Measurements from ENCODE around the gene PNMA8B. TPM values are rescaled to one million over a fixed set of nuclear protein-coding genes. Genes with fewer than 3 reads are reported as not detected.

PNMA8B gene
- total RNA-seq, 6 experiments from 2014 or later, result 0.02 to 0.17 (median 0.07) TPM; not detected in 2

DNA sequence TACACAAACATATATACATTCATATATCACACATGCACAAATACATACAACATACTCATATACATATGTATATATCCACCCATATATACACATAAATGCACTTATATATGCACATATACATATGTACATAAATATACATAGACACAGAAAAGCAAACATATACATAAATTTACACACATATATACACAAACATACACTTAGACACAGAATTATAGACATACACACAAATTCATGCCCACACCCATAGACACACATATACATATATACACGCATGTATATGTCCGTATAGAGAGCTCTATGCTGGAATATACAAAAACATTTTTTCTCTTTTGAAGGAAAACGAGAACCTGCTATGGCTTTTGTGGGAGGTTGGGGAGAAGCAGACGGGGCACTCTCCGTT, 44.9 kb downstream of the PNMA8B start:
- no peak overlapping the region for H3K27ac Mint-ChIP-seq
- H3K9me3 Mint-ChIP-seq, result peaks cover 7% of the 10 kb centered on the region
- H3K4me3 Mint-ChIP-seq, result no peak overlapping the region
- H3K4me1 Mint-ChIP-seq (ENCODE audit: low read depth), result no peaks in the 10 kb centered on the region
- no peak for DNase-seq
- TF ChIP-seq, protein P1, sequence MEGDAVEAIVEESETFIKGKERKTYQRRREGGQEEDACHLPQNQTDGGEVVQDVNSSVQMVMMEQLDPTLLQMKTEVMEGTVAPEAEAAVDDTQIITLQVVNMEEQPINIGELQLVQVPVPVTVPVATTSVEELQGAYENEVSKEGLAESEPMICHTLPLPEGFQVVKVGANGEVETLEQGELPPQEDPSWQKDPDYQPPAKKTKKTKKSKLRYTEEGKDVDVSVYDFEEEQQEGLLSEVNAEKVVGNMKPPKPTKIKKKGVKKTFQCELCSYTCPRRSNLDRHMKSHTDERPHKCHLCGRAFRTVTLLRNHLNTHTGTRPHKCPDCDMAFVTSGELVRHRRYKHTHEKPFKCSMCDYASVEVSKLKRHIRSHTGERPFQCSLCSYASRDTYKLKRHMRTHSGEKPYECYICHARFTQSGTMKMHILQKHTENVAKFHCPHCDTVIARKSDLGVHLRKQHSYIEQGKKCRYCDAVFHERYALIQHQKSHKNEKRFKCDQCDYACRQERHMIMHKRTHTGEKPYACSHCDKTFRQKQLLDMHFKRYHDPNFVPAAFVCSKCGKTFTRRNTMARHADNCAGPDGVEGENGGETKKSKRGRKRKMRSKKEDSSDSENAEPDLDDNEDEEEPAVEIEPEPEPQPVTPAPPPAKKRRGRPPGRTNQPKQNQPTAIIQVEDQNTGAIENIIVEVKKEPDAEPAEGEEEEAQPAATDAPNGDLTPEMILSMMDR (IDR thresholded peaks at IDR 0.05), result no peak
- H3K27me3 Mint-ChIP-seq (ENCODE audit: insufficient read depth), result peaks cover 18% of the 10 kb centered on the region
- H3K36me3 Mint-ChIP-seq (ENCODE audit: low read depth), result peaks cover 8% of the 10 kb centered on the region

DNA sequence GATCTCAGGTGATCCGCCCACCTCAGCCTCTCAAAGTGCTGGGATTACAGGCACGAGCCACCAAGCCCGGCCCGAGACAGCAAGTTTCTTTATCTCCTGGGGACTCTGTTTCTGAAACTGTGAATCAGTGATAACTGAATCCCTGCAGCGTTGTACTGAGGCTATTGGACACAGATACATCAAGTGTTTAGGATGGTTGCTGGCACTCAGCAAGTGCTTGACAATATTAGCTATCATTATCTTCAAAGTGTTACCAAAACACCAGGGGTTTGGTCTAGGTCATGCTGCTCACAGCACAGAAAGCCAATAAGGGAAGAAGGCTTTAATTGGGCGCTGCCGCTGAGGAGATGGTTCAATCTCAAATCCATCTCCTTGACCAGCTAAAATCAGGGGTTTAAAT, 46.4 kb downstream of the PNMA8B start:
- no peak overlapping the region; the same call in 1 of the 2 replicates for H3K4me3 Mint-ChIP-seq
- peaks cover 7% of the 10 kb centered on the region for H3K9me3 Mint-ChIP-seq
- no peak for DNase-seq
- H3K27me3 Mint-ChIP-seq (ENCODE audit: insufficient read depth), result peaks cover 18% of the 10 kb centered on the region
- peaks cover 8% of the 10 kb centered on the region for H3K36me3 Mint-ChIP-seq (ENCODE audit: low read depth)
- no peaks in the 10 kb centered on the region for H3K4me1 Mint-ChIP-seq (ENCODE audit: low read depth)
- H3K27ac Mint-ChIP-seq, result no peak overlapping the region
- TF ChIP-seq, protein P1 (IDR thresholded peaks at IDR 0.05), result no peak

DNA sequence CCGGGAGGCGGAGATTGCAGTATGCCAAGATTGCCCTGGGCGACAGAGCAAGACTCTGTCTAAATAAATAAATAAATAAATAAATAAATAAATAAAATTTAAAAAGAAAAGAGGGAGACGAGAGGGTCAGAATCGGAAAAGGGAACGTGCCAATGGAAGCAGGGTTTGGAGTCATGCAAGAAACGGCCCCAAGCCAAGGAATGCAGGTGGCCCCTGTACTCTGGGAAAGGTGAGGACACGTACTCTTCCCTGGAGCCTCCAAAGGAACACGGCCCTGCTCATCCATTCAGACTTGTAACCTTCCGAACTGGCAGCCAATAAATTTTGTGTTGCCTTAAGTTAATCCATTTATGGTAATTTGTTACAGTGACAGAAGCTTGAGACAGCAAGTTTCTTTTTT, 47.1 kb downstream of the PNMA8B start:
- H3K9me3 Mint-ChIP-seq, result peaks cover 7% of the 10 kb centered on the region
- DNase-seq, result no peak
- TF ChIP-seq, protein P1 (IDR thresholded peaks at IDR 0.05), result no peak
- no peaks in the 10 kb centered on the region for H3K4me1 Mint-ChIP-seq (ENCODE audit: low read depth)
- H3K27me3 Mint-ChIP-seq (ENCODE audit: insufficient read depth), result peaks cover 16% of the 10 kb centered on the region
- H3K36me3 Mint-ChIP-seq (ENCODE audit: low read depth), result peaks cover 8% of the 10 kb centered on the region
- H3K4me3 Mint-ChIP-seq, result no peak overlapping the region
- H3K27ac Mint-ChIP-seq, result no peak overlapping the region

DNA sequence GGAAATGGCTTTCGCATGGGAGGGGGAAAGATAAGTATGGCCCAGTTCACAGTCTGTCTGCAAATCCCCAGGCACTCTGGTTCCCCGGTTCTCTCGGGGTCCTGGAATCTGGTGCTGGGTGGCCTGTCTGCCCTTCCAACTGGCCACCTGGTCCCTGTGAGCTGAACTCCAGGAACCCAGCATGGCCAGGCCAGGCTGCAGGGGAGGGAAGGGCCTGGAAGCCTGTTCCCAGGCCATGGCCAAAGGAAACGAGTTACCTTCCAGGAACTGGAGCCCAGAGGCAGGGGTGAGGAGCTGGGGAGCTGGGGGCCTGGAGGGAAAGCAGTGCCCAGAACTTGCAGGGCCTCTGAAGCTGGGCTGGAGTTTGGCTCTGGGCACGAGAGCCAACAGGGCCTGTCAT, 47.8 kb downstream of the PNMA8B start:
- H3K27ac Mint-ChIP-seq, result no peak overlapping the region
- H3K9me3 Mint-ChIP-seq, result peaks cover 7% of the 10 kb centered on the region
- TF ChIP-seq, protein P1 (IDR thresholded peaks at IDR 0.05), result no peak
- H3K4me3 Mint-ChIP-seq, result no peak overlapping the region
- H3K27me3 Mint-ChIP-seq (ENCODE audit: insufficient read depth), result peaks cover 13% of the 10 kb centered on the region
- H3K4me1 Mint-ChIP-seq (ENCODE audit: low read depth), result peaks cover 6% of the 10 kb centered on the region
- H3K36me3 Mint-ChIP-seq (ENCODE audit: low read depth), result peaks cover 8% of the 10 kb centered on the region
- no peak for DNase-seq

DNA sequence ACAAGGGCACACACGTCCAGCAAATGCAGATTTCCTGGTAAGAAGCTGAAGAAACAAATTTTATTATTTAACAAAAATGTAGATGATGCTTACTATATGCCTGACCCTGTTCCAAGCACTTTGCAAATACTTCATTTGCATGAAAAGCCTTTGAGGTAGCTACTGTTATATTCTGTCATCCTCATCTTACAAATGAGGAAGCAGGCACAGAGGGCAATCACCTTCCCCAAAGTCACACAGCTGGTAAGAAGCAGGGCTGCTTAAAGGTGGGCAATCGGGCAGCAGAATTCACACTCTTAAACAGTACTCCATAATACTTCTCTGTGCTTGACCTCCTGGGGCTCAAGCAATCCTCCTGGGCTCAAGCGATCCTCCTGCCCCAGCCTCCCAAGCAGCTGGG, 48.7 kb downstream of the PNMA8B start:
- Mint-ChIP-seq H3K4me1 (ENCODE audit: low read depth) (peaks cover 12% of the 10 kb centered on the region), H3K36me3 (ENCODE audit: low read depth) (peaks cover 8% of the 10 kb centered on the region), H3K9me3 (peaks cover 7% of the 10 kb centered on the region), H3K27me3 (ENCODE audit: insufficient read depth) (peaks cover 11% of the 10 kb centered on the region), H3K27ac (no peak overlapping the region), H3K4me3 (no peak overlapping the region)
- TF ChIP-seq, protein P1 (IDR thresholded peaks at IDR 0.05), result no peak
- no peak for DNase-seq

DNA sequence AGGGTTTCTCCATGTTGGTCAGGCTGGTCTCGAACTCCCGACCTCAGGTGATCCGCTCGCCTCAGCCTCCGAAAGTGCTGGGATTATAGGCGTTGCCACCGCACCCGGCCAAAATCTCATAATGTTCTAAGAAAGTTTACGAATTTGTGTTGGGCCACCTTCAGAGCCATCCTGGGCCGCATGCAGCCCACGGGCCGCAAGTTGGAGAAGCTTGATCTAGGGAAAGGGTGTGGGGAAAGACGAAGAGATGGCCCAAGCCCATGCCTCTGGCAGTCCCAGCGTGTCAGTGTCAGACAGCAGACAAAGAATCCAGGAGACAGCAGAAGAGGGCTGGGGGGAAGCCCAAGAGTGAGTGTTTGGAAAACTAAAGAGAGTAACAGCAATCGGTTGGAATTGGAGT, 49.6 kb downstream of the PNMA8B start:
- no peak overlapping the region for H3K4me3 Mint-ChIP-seq
- peaks cover 8% of the 10 kb centered on the region for H3K36me3 Mint-ChIP-seq (ENCODE audit: low read depth)
- TF ChIP-seq, protein P1 (IDR thresholded peaks at IDR 0.05), result no peak
- H3K4me1 Mint-ChIP-seq (ENCODE audit: low read depth), result peaks cover 13% of the 10 kb centered on the region
- H3K27ac Mint-ChIP-seq, result no peak overlapping the region
- no peak for DNase-seq
- H3K9me3 Mint-ChIP-seq, result peaks cover 7% of the 10 kb centered on the region
- H3K27me3 Mint-ChIP-seq (ENCODE audit: insufficient read depth), result peaks cover 9% of the 10 kb centered on the region
